ENCODE results near the gene PARP11. TPM values are rescaled to one million over a fixed set of nuclear protein-coding genes. Genes with fewer than 3 reads are reported as not detected.
A peak's percentile ranks its signal among the peaks of the same experiment; 100 is the strongest.

Gene PARP11
- total RNA-seq, 6 experiments from 2014 or later: 2.9 to 7.5 (median 4.9) TPM

- intact Hi-C loops (cut with DNase I): no loop called here
- no peak for ATAC-seq
- 93% methylated on average over 2 of the region's 3 CpGs for WGBS (ENCODE audit: insufficient coverage, low coverage, low lambda C conversion rate, missing lambda C conversion rate)
- Histone ChIP-seq H3K27ac (no peak overlapping the region), H3K4me1 (no peaks in the 10 kb centered on the region), H3K27me3 (no peaks in the 10 kb centered on the region), H3K9me3 (no peaks in the 10 kb centered on the region), H3K4me3 (no peak overlapping the region), H3K36me3 (no peaks in the 10 kb centered on the region)
- no peak for TF ChIP-seq POLR2A (IDR thresholded peaks at IDR 0.05)
- TF ChIP-seq CTCF (IDR thresholded peaks at IDR 0.05): no peak
- DNase-seq: no peak
These were observed 36.6 kb downstream of the PARP11 start for GRCh38 chr12:3836641-3837040.

- WGBS (ENCODE audit: insufficient coverage, low coverage, low lambda C conversion rate, missing lambda C conversion rate): 64% methylated on average over 2 of the region's 2 CpGs
- Histone ChIP-seq H3K4me3 (no peak overlapping the region), H3K36me3 (no peaks in the 10 kb centered on the region), H3K27me3 (no peaks in the 10 kb centered on the region), H3K9me3 (no peaks in the 10 kb centered on the region), H3K4me1 (no peaks in the 10 kb centered on the region), H3K27ac (no peak overlapping the region)
- DNase-seq: no peak
- ATAC-seq: no peak
- intact Hi-C loops (cut with DNase I): no loop called here
- TF ChIP-seq CTCF (IDR thresholded peaks at IDR 0.05) (no peak), POLR2A (IDR thresholded peaks at IDR 0.05) (no peak)
These were observed 37.3 kb downstream of the PARP11 start for GRCh38 chr12:3835914-3836313.

- ATAC-seq (no peak), DNase-seq (no peak)
- Histone ChIP-seq H3K4me1 (no peaks in the 10 kb centered on the region), H3K9me3 (no peaks in the 10 kb centered on the region), H3K4me3 (no peak overlapping the region), H3K36me3 (no peaks in the 10 kb centered on the region), H3K27ac (no peak overlapping the region), H3K27me3 (no peaks in the 10 kb centered on the region)
- WGBS (ENCODE audit: insufficient coverage, low coverage, low lambda C conversion rate, missing lambda C conversion rate): 40% methylated on average over 1 of the region's 6 CpGs
- intact Hi-C loops (cut with DNase I): no loop called here
- no peak for TF ChIP-seq POLR2A (IDR thresholded peaks at IDR 0.05)
These were observed 38.4 kb downstream of the PARP11 start for GRCh38 chr12:3834774-3835173.

- Histone ChIP-seq H3K36me3 (no peaks in the 10 kb centered on the region), H3K4me1 (no peaks in the 10 kb centered on the region), H3K27ac (no peak overlapping the region), H3K4me3 (no peak overlapping the region), H3K9me3 (no peaks in the 10 kb centered on the region), H3K27me3 (no peaks in the 10 kb centered on the region)
- ATAC-seq (no peak), DNase-seq (no peak)
- intact Hi-C loops (cut with DNase I): no loop called here
- 80% methylated on average over 3 of the region's 6 CpGs for WGBS (ENCODE audit: insufficient coverage, low coverage, low lambda C conversion rate, missing lambda C conversion rate)
- TF ChIP-seq POLR2A (IDR thresholded peaks at IDR 0.05): no peak
- TF ChIP-seq CTCF (IDR thresholded peaks at IDR 0.05): no peak
These were observed 39.4 kb downstream of the PARP11 start for GRCh38 chr12:3833670-3834310.

GRCh38 chr12:3832738-3833137 lies 40.5 kb downstream of the PARP11 start:
- WGBS (ENCODE audit: insufficient coverage, low coverage, low lambda C conversion rate, missing lambda C conversion rate): 63% methylated on average over 3 of the region's 3 CpGs
- H3K27ac ChIP-seq: no peak overlapping the region
- H3K4me3 ChIP-seq: no peak overlapping the region
- peak in 1 of 4 donors; percentile 70 for ATAC-seq
- no peaks in the 10 kb centered on the region for H3K4me1 ChIP-seq
- DNase-seq: no peak
- no peak for TF ChIP-seq POLR2A (IDR thresholded peaks at IDR 0.05)
- no peak for TF ChIP-seq CTCF (IDR thresholded peaks at IDR 0.05)
- no peaks in the 10 kb centered on the region for H3K27me3 ChIP-seq
- H3K36me3 ChIP-seq: no peaks in the 10 kb centered on the region
- no peaks in the 10 kb centered on the region for H3K9me3 ChIP-seq
- intact Hi-C loops (cut with DNase I): no loop called here

All from right lobe of liver (tissue), 6 donors.